Sigmoid colon (tissue), 4 donors: Measurements from ENCODE around the gene HS3ST2.

ENCODE experiments used
- EP300 ChIP-seq, 4 donors: sonication (generic); formaldehyde crosslinking; IDR thresholded peaks; one replicate each; pipeline ENCODE4 v1.6.1; 2017; ENCODE audit warnings: antibody characterized with exemption in 4 of 4
- TF ChIP-seq, protein P1 (sequence below), 4 experiments: fragments of 450-650 bp in 3 of 4; fragments of 200-600 bp in 1 of 4; IDR thresholded peaks; one replicate each; pipeline ENCODE4 v1.5.1; 2016 to 2019; ENCODE audit warnings: antibody characterized with exemption in 4 of 4, mild to moderate bottlenecking in 3 of 4, moderate library complexity in 2 of 4

DNA sequence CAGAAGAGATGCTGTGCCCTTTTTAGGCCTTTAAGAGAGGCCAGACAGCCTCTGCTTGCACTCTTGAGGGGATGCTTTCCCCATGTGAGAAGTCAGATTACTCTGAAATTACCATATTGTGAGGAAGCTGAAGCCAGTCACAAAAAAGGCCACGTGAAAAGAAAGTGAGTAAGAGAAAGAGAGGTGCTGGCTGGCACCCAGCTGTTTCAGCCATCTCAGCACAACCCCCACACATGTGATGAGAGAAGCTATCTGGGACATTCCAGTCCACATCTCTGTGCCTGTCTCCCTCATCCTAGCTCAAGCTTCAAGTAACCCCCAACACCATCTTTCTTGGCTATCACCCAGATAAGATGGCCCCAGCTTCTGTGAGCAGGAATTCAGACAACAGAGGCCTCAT, 131.4 kb downstream of the HS3ST2 start:
- TF ChIP-seq, protein P1, sequence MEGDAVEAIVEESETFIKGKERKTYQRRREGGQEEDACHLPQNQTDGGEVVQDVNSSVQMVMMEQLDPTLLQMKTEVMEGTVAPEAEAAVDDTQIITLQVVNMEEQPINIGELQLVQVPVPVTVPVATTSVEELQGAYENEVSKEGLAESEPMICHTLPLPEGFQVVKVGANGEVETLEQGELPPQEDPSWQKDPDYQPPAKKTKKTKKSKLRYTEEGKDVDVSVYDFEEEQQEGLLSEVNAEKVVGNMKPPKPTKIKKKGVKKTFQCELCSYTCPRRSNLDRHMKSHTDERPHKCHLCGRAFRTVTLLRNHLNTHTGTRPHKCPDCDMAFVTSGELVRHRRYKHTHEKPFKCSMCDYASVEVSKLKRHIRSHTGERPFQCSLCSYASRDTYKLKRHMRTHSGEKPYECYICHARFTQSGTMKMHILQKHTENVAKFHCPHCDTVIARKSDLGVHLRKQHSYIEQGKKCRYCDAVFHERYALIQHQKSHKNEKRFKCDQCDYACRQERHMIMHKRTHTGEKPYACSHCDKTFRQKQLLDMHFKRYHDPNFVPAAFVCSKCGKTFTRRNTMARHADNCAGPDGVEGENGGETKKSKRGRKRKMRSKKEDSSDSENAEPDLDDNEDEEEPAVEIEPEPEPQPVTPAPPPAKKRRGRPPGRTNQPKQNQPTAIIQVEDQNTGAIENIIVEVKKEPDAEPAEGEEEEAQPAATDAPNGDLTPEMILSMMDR (IDR thresholded peaks at IDR 0.05): no peak
- TF ChIP-seq EP300 (IDR thresholded peaks at IDR 0.05): no peak
